GM19455 (cell line): ENCODE measurements around the gene STX16.
"Not testable (repeated sequence)": the region's sequence is repeated elsewhere in the genome, so short reads cannot be mapped to it uniquely, and the experiment has no call there.

Experiments used
- ATAC-seq: cut with Tn5 transposase; IDR thresholded peaks from one replicate; pipeline ENCODE4 v1.9.1; 2021; ENCODE audit not compliant: unreplicated experiment

Gene STX16

GRCh38 chr20:58721951-58722778, 71.1 kb downstream of the STX16 start:
- no peak for ATAC-seq

- ATAC-seq, result no peak
These were observed 72.0 kb downstream of the STX16 start for GRCh38 chr20:58722877-58723627.

GRCh38 chr20:58723628-58723984, 72.5 kb downstream of the STX16 start:
- ATAC-seq, result no peak

GRCh38 chr20:58726156-58726555, 75.1 kb downstream of the STX16 start:
- not testable (repeated sequence) for ATAC-seq
